Measurements from ENCODE around the gene ZFC3H1. TPM values are rescaled to one million over a fixed set of nuclear protein-coding genes. Genes with fewer than 3 reads are reported as not detected.
"Not testable (repeated sequence)": the region's sequence is repeated elsewhere in the genome, so short reads cannot be mapped to it uniquely, and the experiment has no call there.

ZFC3H1 gene
- polyA plus RNA-seq (ENCODE audit: insufficient read length in 3 of 3): 10 to 100 TPM; 52.4 to 92.5 (median 72.0) TPM
- long read RNA-seq, donor 1, partial matches to known transcripts: 0 of 5 reads
- long read RNA-seq, donor 1, other reads (novel, unspliced or antisense): 0 of 5 reads
- long read RNA-seq, donor 2, transcript ZFC3H1-206 (2 exons, 1,771 nt): major isoform, 5 of 8 reads
- long read RNA-seq, donor 2, partial matches to known transcripts: 0 of 8 reads
- long read RNA-seq, donor 2, other reads (novel, unspliced or antisense): 0 of 8 reads
- long read RNA-seq, donor 3, partial matches to known transcripts: 0 of 8 reads
- long read RNA-seq, donor 3, other reads (novel, unspliced or antisense): 0 of 8 reads
- long read RNA-seq, donor 4, transcript ZFC3H1-205 (3 exons, 470 nt): major isoform, 10 of 19 reads
- long read RNA-seq, donor 4, partial matches to known transcripts: 5 of 19 reads
- long read RNA-seq, donor 4, other reads (novel, unspliced or antisense): 0 of 19 reads
- long read RNA-seq, donor 5: 0 reads
- long read RNA-seq, donor 6, transcript ZFC3H1-206 (2 exons, 1,771 nt): minor isoform, 5 of 14 reads
- long read RNA-seq, donor 6, transcript ZFC3H1-205 (3 exons, 470 nt): major isoform, 7 of 14 reads
- long read RNA-seq, donor 6, partial matches to known transcripts: 0 of 14 reads
- long read RNA-seq, donor 6, other reads (novel, unspliced or antisense): 0 of 14 reads
- long read RNA-seq, donor 7, transcript ZFC3H1-205 (3 exons, 470 nt): major isoform, 10 of 16 reads
- long read RNA-seq, donor 7, partial matches to known transcripts: 0 of 16 reads
- long read RNA-seq, donor 7, other reads (novel, unspliced or antisense): 0 of 16 reads
- long read RNA-seq, donor 8, transcript ZFC3H1-206 (2 exons, 1,771 nt): major isoform, 11 of 97 reads
- long read RNA-seq, donor 8, transcript ZFC3H1-205 (3 exons, 470 nt): minor isoform, 9 of 97 reads
- long read RNA-seq, donor 8, partial matches to known transcripts: 22 of 97 reads
- long read RNA-seq, donor 8, other reads (novel, unspliced or antisense): 51 of 97 reads
- long read RNA-seq, donor 9, transcript ZFC3H1-205 (3 exons, 470 nt): major isoform, 7 of 14 reads
- long read RNA-seq, donor 9, partial matches to known transcripts: 0 of 14 reads
- long read RNA-seq, donor 9, other reads (novel, unspliced or antisense): 0 of 14 reads
- long read RNA-seq, donor 10, transcript ZFC3H1-205 (3 exons, 470 nt): minor isoform, 5 of 16 reads
- long read RNA-seq, donor 10, transcript ZFC3H1-209 (2 exons, 845 nt): major isoform, 9 of 16 reads
- long read RNA-seq, donor 10, partial matches to known transcripts: 0 of 16 reads
- long read RNA-seq, donor 10, other reads (novel, unspliced or antisense): 0 of 16 reads
- long read RNA-seq, donor 11, transcript ZFC3H1-206 (2 exons, 1,771 nt): major isoform, 6 of 37 reads
- long read RNA-seq, donor 11, partial matches to known transcripts: 26 of 37 reads
- long read RNA-seq, donor 11, other reads (novel, unspliced or antisense): 0 of 37 reads
- long read RNA-seq, donor 12, partial matches to known transcripts: 0 of 7 reads
- long read RNA-seq, donor 12, other reads (novel, unspliced or antisense): 0 of 7 reads
- long read RNA-seq, donor 13: 0 reads
- long read RNA-seq, donor 14, transcript ZFC3H1-205 (3 exons, 470 nt): major isoform, 5 of 13 reads
- long read RNA-seq, donor 14, transcript ZFC3H1-209 (2 exons, 845 nt): major isoform, 5 of 13 reads
- long read RNA-seq, donor 14, partial matches to known transcripts: 0 of 13 reads
- long read RNA-seq, donor 14, other reads (novel, unspliced or antisense): 0 of 13 reads
- long read RNA-seq, donor 15, partial matches to known transcripts: 0 of 6 reads
- long read RNA-seq, donor 15, other reads (novel, unspliced or antisense): 0 of 6 reads
- long read RNA-seq, donor 16, full-length matches to known transcripts: 59 of 73 reads
- long read RNA-seq, donor 16, partial matches to known transcripts: 14 of 73 reads
- long read RNA-seq, donor 16, other reads (novel, unspliced or antisense): 0 of 73 reads

- DNase-seq (ENCODE audit: extremely low read depth in 1 of 11, low read depth in 9 of 11, low spot score in 4 of 11): peak; percentile 95 to 99 (median 98)
These were observed at the start of gene ZFC3H1, which contains the start of gene THAP2 for GRCh38 chr12:71663561-71664410. TSS of gene ZFC3H1 (minus strand) at chr12:71663848. CDS start at chr12:71663610, 238 bp downstream. TSS of gene THAP2 (plus strand) at chr12:71664301. CDS start at chr12:71664510, 209 bp downstream.

GRCh38 chr12:71710276-71711125, 46.9 kb upstream of the ZFC3H1 start:
- DNase-seq (ENCODE audit: extremely low read depth in 1 of 11, low read depth in 9 of 11, low spot score in 4 of 11): no peak

- DNase-seq (ENCODE audit: extremely low read depth in 1 of 11, low read depth in 9 of 11, low spot score in 4 of 11): no peak
These were observed 45.0 kb upstream of the ZFC3H1 start for GRCh38 chr12:71708658-71709057.

GRCh38 chr12:71704920-71705319, 41.3 kb upstream of the ZFC3H1 start:
- DNase-seq (ENCODE audit: extremely low read depth in 1 of 11, low read depth in 9 of 11, low spot score in 4 of 11): no peak

GRCh38 chr12:71703206-71703605, 39.6 kb upstream of the ZFC3H1 start:
- DNase-seq (ENCODE audit: extremely low read depth in 1 of 11, low read depth in 9 of 11, low spot score in 4 of 11): no peak

- DNase-seq (ENCODE audit: extremely low read depth in 1 of 11, low read depth in 9 of 11, low spot score in 4 of 11): no peak
These were observed 38.9 kb upstream of the ZFC3H1 start for GRCh38 chr12:71702590-71702989.

- DNase-seq (ENCODE audit: extremely low read depth in 1 of 11, low read depth in 9 of 11, low spot score in 4 of 11): not testable (repeated sequence)
These were observed 38.5 kb upstream of the ZFC3H1 start for GRCh38 chr12:71702181-71702580.

GRCh38 chr12:71695782-71696181, 32.1 kb upstream of the ZFC3H1 start:
- DNase-seq (ENCODE audit: extremely low read depth in 1 of 11, low read depth in 9 of 11, low spot score in 4 of 11): no peak

GRCh38 chr12:71694099-71694820, 30.6 kb upstream of the ZFC3H1 start:
- DNase-seq (ENCODE audit: extremely low read depth in 1 of 11, low read depth in 9 of 11, low spot score in 4 of 11): no peak

- DNase-seq (ENCODE audit: extremely low read depth in 1 of 11, low read depth in 9 of 11, low spot score in 4 of 11): not testable (repeated sequence)
These were observed 30.0 kb upstream of the ZFC3H1 start for GRCh38 chr12:71693651-71694050.

GRCh38 chr12:71693126-71693525, 29.5 kb upstream of the ZFC3H1 start:
- no peak for DNase-seq (ENCODE audit: extremely low read depth in 1 of 11, low read depth in 9 of 11, low spot score in 4 of 11)

GRCh38 chr12:71691504-71692129, 28.0 kb upstream of the ZFC3H1 start:
- DNase-seq (ENCODE audit: extremely low read depth in 1 of 11, low read depth in 9 of 11, low spot score in 4 of 11): no peak

GRCh38 chr12:71688961-71689570, 25.4 kb upstream of the ZFC3H1 start:
- DNase-seq (ENCODE audit: extremely low read depth in 1 of 11, low read depth in 9 of 11, low spot score in 4 of 11): no peak

- DNase-seq (ENCODE audit: extremely low read depth in 1 of 11, low read depth in 9 of 11, low spot score in 4 of 11): not testable (repeated sequence)
These were observed 23.5 kb upstream of the ZFC3H1 start for GRCh38 chr12:71687172-71687571.
